ENCODE measurements around the gene KSR2.

GRCh38 chr12:117525766-117526165, 443.0 kb downstream of the KSR2 start:
- TF ChIP-seq POLR2AphosphoS5 (IDR thresholded peaks at IDR 0.05; ENCODE audit: borderline replicate concordance, low read depth, low read length) (no peak), EZH2 (IDR thresholded peaks at IDR 0.05) (no peak)

Measured in SK-N-MC (cell line).